HG02759 (cell line): Measurements from ENCODE around the gene AGBL2.
"Not testable (repeated sequence)": the region's sequence is repeated elsewhere in the genome, so short reads cannot be mapped to it uniquely, and the experiment has no call there.

Experiments
- ATAC-seq: cut with Tn5 transposase; IDR thresholded peaks from one replicate; pipeline ENCODE4 v1.9.1; 2021; ENCODE audit warnings: mild to moderate bottlenecking, moderate library complexity; ENCODE audit not compliant: unreplicated experiment

The AGBL2 gene

DNA sequence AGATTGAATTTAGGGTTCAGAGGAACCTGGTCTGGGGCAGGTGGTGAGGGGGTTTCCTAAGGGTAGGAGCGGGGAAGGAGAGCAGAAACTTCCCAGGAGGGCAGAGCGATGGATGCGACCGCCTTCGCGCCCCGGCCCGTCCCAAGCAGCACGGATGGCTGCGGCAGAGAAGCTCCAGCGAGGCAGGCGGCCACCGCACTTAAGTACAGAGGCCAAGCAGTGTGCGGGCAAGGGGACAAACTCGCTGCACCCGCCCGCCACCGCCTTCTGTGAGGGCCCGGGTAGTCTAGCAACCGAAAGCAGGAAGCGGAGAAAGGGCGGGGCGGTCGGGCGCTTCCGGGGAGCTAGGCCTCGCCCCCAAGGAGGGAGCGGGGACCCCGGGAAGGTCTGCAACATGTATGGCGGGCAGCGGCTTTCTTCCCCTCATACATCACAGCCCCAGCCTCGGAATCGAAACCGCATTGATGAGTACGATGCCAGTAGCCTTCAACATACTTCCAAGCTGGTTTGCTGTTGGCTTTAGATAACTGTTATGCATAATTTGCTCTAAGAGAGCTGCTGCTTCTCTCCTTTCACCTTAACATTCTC lies at the start of gene AGBL2:
AGBL2 (minus strand) TSS at position 288 of the 588 bp plus-strand sequence. CDS start 719 bp downstream, outside the sequence.
- ATAC-seq = peak; percentile 99

DNA sequence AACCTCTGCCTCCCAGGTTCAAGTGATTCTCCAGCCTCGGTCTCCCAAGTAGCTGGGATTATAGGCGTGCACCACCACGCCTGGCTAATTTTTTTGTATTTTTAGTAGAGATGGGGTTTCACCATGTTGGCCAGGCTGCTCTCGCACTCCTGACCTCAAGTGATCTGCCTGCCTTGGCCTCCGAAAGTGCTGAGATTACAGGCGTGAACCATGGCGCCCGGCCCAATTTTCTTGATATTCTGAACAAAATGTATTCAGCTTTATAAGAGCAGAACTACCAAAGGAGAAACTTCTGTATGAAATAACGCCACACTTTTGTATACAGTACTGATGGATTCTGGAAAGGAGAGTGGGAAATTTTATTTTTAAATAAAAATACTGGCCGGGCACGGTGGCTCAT lies 44.1 kb upstream of the AGBL2 start:
- ATAC-seq = not testable (repeated sequence)

DNA sequence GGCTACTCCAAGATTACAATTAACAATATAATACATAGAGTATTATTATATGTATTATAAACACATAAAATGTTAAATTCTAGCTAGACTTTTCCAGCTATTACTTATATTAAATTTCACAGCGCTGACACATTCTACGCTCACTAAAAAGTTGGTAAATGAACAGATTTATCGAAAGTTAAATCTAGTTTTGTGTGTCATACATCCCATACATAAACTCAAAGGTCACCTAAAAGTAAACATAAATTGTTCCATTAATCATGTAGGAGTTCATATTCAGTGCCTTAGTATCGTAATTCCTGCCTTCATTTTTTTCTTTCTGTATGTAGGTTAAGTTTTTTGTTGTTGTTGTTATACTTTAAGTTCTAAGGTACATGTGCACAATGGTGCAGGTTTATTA lies 41.0 kb upstream of the AGBL2 start:
- no peak for ATAC-seq

DNA sequence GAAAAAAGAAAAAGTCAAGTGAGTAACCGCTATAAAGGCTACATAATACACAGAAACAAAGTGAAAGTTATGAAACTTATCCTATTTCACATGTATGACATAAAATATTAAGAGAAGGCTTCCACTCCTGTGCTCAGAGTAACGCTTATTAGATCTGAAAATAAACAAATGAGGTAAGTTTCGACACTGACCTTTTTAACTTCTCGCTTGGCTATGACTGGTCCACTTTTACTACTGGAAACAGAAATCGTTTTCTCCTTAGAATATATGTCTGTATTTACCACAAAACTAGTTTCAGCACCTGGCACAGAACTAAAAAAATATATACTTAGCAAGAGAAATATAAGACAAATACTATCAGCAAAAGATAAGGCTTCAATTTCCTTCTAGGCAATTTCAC lies 35.6 kb upstream of the AGBL2 start:
- no peak for ATAC-seq

GRCh38 chr11:47742494-47742893 lies 27.3 kb upstream of the AGBL2 start:
- not testable (repeated sequence) for ATAC-seq

DNA sequence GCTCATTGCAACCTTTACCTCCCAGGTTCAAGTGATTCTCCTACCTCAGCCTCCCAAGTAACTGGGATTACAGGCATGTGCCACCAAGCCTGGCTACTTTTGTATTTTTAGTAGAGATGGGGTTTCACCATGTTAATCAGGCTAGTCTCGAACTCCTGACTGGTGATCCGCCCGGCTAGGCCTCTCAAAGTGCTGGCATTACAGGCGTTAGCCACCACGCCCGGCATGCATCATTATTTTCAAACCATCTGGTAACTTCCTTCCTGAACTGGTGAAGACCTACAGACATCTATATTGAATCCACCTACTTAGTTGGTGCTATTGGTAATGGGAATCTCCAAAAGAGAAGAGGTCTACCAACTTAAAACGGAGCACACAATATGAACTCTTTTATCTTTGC lies 22.6 kb upstream of the AGBL2 start:
- ATAC-seq = not testable (repeated sequence)

DNA sequence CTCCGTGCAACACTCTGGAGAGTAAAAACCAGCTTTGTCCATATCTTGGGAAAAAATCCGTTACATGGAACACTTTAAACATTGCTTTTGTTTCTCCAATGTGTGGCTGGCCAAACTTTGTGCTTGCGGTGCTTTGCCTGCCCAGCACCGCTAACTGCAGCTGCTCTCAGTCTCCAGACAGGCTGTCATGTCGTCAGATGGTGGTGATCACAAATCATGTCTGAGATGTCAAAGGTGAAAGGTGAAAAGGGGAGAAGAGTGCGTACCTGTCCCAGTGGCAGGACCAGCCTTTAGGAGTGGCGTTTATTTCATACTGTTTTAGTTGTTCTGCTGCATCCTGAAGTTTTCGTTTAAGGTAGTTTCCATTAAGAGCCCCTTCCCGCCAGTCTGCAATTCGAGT lies 17.1 kb upstream of the AGBL2 start:
- no peak for ATAC-seq

DNA sequence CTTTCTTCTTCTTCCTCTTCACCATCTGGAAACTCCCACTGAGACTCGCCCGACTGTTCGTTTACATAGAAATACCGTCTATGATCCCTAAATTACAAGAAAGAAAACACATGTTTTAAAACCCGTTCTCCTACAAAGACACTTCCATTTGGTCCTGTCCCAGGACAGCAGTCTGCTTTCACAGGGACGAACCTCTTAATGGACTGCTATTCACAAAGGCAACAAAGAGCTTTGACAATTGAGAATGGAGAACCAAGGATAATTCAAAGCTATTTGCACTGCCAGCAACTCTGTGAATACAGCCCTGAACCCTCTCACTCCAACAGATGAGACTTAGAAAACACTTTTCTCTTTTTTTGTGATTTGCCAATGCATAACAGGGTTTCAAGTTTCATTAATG lies 16.3 kb upstream of the AGBL2 start:
- ATAC-seq = no peak

DNA sequence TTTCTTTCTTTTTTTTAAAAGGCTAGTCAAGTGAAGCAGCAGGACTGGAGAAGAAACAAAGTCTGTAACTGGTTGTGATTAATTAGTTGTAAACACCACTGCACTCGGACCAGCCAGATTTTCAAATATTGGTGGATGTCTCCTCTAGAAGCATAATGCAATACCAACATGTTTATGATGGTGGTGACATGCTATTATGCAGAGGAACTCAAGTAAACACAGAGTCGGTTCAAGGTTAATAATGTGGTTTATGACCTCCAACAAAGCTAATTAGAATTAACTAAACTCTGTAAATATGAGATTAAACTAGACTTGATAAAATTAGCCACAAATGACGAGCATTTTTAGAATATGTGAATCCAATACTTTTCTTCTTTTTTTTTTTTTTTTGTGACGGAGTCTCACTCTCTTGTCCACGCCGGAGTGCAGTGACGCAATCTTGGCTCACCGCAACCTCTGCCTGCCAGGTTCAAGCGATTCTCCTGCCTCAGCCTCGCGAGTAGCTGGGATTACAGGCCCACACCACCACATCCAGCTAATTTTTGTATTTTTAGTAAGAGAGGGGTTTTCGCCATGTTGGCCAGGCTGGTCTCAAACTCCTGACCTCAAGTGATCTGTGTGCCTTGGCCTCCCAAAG lies 11.8 kb upstream of the AGBL2 start:
- ATAC-seq = no peak

DNA sequence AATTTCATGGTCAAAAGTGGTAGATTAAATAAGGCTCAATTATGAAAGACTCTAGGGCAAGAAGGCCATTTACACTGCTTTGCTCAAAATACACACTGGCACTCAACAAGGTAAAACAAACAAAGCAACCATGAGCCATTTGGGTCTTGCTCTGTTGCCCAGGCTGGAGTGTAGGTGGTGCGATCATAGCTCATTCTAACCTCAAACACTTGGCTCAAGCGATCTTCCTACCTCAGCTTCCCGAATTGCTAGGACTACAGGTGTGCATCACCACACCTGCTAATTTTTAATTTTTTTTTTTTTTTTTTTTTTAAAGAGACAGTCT lies 10.9 kb upstream of the AGBL2 start:
- ATAC-seq = no peak

- no peak for ATAC-seq
These were observed 10.4 kb upstream of the AGBL2 start for GRCh38 chr11:47725442-47726117.

GRCh38 chr11:47724041-47724729 lies 9.0 kb upstream of the AGBL2 start:
- no peak for ATAC-seq

GRCh38 chr11:47723041-47723440 lies 7.9 kb upstream of the AGBL2 start:
- no peak for ATAC-seq

DNA sequence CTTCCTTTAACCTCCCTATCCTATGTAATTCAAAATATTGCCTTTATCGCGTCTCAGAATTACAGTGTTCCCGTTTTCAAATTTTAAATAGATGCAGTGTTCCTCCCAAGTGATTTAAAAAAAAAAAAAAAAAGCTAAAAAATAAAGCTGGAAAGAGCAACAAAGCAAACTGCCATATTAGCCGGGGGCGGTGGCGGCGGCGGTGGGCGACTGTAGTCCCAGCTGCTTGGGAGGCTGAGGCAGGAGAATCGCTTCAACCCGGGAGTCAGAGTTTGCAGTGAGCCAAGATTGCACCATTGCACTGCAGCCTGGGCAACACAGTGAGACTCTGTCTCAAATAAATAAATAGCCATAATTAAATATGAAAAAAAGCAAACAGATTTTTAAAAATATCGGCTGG lies 5.5 kb upstream of the AGBL2 start:
- ATAC-seq = no peak

GRCh38 chr11:47716692-47717091 lies 1.5 kb upstream of the AGBL2 start:
- ATAC-seq = no peak

GRCh38 chr11:47714554-47715081 lies 551 bp downstream of the AGBL2 start:
- ATAC-seq = peak; percentile 7

GRCh38 chr11:47711816-47712215 lies 3.4 kb downstream of the AGBL2 start:
- ATAC-seq = no peak

DNA sequence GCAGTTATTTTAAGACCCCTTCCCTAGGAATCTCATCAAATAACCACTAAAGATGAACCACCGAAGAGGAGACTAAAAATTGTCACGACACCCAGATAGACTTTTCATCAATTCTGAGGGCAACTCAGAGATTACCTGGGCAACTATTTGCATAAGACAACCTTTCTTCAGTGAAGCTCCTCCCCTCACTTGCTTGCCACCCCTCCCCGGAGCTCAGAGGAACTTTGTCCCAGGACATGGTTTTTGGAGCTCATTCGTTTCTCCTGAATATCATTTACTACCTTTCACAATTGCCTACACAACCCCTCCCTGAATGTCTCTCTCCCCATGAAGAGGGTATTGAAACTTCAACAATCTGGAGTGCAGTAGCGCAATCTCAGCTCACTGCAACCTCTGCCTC lies 3.9 kb downstream of the AGBL2 start:
- no peak for ATAC-seq

DNA sequence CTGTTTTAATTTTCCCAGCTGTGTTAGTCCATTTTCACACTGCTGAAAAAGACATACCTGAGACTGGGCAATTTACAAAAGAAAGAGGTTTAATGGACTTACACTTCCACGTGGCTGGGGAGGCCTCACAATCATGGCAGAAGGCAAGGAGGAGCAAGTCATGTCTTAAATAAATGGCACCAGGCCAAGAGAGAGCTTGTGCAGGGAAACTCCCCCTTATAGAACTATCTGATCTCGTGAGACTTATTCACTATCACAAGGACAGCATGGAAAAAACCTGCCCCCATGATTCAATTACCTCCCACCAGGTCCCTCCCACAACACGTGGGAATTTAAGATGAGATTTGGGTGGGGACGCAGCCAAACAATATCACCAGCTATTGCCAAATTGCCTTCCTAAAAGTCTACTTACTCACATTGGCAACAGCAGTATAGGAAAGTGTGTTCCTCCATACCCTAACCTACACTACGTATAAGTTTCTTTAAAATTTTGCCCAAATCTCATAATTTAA lies 7.8 kb downstream of the AGBL2 start:
- not testable (repeated sequence) for ATAC-seq

GRCh38 chr11:47705721-47706120 lies 9.4 kb downstream of the AGBL2 start:
- no peak for ATAC-seq

DNA sequence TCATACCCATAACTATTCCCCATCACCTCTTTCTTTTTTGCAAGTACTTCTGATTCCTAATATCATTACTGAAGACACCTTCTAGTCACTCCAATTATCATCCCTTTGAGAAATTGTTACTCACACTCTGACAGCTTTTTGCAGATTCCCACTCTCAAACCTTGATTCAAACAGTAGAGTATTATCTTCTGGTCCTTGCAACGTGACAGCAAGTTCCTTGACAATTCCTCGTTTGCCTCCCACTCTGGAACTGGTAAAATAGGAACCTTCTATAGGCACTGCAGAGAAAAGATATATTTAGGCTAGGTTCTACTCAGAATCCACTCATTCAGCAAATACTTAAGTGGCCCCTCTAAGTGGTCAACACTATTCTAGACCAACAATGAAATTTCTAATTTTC lies 23.2 kb downstream of the AGBL2 start:
- no peak for ATAC-seq
